Motor neuron (in vitro differentiated cells): Measurements from ENCODE around the gene TNFAIP3. TPM values are rescaled to one million over a fixed set of nuclear protein-coding genes. Genes with fewer than 3 reads are reported as not detected.

Experiments
- ATAC-seq, 8 experiments: fragments of 200-7000 bp; cut with Tn5 transposase; replicated peaks in 6 of 8; 2 replicates each; pipeline ENCODE4 v1.8.0; 2021; ENCODE audit warnings: mild to moderate bottlenecking in 8 of 8, moderate library complexity in 8 of 8
- H3K27ac ChIP-seq, 2 donors: fragments of 250-450 bp; sonication (Bioruptor Pico); 2 replicates each; pipeline ENCODE4 v1.9.0; 2021; ENCODE audit warnings: antibody characterized with exemption in 2 of 2, mild to moderate bottlenecking in 2 of 2, moderate library complexity in 1 of 2
- H3K4me1 ChIP-seq, 2 donors: fragments of 250-450 bp; sonication (Bioruptor Pico); replicated peaks in 1 of 2; 2 replicates each; pipeline ENCODE4 v1.6.1; 2021; ENCODE audit warnings: antibody characterized with exemption in 2 of 2, mild to moderate bottlenecking in 2 of 2, moderate library complexity in 1 of 2
- H3K4me3 ChIP-seq, 5 donors: fragments of 250-450 bp; sonication (Bioruptor Pico); 2 replicates each; pipeline ENCODE4 v1.9.0; 2021; ENCODE audit warnings: antibody characterized with exemption in 5 of 5, mild to moderate bottlenecking in 5 of 5, moderate library complexity in 4 of 5
- WGBS, 10 experiments: fragments of 450-650 bp; shearing (Covaris generic); methylation state at CpG; one replicate each; pipeline ENCODE4 v1.0.0; 2022; 5-methylcytosine and 5-hydroxymethylcytosine counted together
- in situ Hi-C, 9 experiments: fragments of 400-800 bp; cut with MboI; loops; one replicate each; pipeline ENCODE4 v1.15.0; 2021; ENCODE audit warnings: low sequenced_read_pairs in 9 of 9, low pct_unique_long_range_greater_than_20kb in 2 of 9; ENCODE audit not compliant: unreplicated experiment in 9 of 9
- total RNA-seq, 8 experiments: library from RNA; unstranded; fragments of 300-600 nt; gene quantifications; 2 replicates each; pipeline versions ENCODE4 v1.2.3 to v1.2.4, GENCODE V29; 2022

Gene TNFAIP3
- total RNA-seq, 8 experiments from 2014 or later: 2.2 to 10.0 (median 3.9) TPM

DNA sequence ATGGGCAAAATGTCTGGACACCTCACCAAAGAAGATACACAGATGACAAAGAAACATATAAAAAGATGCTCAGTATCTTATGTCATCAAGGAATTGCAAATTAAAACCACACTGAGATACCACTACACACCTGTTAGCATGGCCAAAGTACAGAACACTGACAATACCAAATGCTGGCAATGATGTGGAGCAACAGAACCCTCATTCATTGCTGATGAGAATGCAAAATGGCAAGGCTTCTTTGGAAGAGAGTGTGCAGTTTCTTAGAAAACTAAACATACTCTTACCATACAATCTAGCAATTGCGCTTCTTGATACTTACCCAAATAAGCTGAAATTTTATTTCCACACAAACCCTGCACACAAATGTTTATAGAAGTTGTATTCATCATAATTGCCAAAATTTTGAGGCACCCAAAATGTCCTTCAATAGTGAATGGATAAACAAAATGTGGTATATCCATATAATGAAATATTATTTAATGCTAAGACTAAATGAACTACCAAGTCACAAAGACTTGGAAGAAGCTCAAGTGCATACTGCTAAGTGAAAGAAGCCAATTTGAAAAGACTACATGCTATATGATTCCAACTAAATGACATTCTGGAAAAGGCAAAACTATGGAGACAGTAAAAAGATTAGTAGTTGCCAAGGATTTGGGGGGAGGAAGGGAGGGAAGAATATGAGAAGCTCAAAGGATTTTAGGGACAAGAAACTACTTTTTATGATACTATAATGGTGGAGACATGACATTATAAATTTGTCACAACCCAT is 50.7 kb downstream of the TNFAIP3 start:
- 71 to 100% (median 100%) methylated on average over 1 of the region's 1 CpG; no CpG with 5 or more reads in 4 of the 10 experiments for WGBS, 10 experiments
- in situ Hi-C loops: no loop called here
- no peak for ATAC-seq
- no peak overlapping the region for H3K27ac ChIP-seq
- no peaks in the 10 kb centered on the region for H3K4me1 ChIP-seq
- no peak overlapping the region for H3K4me3 ChIP-seq

DNA sequence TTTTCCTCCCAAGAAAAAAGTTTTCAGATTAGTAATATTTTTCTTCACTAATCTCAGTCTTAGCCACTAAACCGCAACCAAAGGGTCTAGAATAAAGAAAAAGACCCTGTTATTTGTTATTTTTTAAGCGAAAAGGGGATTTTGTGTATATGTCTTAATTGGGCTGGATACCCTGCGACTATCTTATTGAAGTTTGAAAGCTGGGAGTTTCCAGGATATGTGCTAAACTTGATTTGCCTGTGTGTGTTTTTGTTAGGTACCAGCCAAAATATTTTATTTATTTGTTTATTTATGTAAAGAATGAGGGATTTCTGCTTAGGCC is 52.4 kb downstream of the TNFAIP3 start:
- in situ Hi-C loops: no loop called here
- no peak overlapping the region for H3K27ac ChIP-seq
- no peaks in the 10 kb centered on the region for H3K4me1 ChIP-seq
- 43 to 90% (median 85%) methylated on average over 1 to 3 of the region's 3 CpGs; no CpG with 5 or more reads in 1 of the 10 experiments for WGBS, 10 experiments
- H3K4me3 ChIP-seq: no peak overlapping the region
- no peak for ATAC-seq

DNA sequence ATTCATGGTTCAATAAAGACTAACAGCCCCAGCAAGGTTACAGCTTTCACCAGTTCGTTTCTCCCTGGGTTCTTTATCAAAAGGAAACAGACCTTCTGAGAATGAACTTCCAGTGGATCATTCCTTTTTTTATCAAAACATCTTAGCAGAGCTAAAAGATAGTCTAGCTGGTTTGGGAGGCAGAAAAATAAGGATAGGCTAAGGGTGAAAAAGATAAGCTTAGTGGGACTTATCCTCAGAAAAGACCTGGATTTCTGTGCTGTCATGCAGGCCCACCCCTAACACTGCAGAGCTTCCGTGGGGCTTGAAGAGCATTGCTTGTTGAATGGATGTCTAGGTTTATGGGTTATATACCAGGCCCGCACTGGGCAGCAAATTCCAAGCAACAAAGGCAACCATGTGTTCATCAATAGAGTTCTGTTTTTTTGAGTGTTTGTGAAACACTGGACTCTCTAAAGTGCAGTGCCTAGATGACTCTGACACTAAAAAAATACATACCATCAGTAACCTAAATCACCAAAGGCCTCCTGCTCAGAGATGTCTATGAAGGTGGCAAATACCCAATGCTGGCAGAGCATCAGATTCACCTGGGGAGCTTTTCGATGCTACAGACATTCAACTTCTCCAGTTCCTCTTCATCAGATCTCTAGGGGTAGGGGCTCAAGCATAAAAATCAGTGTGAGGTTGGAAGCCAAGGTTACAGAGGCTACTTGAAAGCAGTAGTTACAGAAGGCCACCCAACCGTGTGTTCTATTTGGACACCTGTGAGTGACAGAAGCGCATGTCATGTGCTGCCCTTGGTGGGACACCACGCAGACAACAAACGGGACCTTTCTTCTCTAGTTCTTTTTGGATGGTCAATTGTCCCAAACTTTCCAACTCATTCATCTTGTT is 53.0 kb downstream of the TNFAIP3 start:
- 49 to 90% (median 81%) methylated on average over 2 to 7 of the region's 8 CpGs; no CpG with 5 or more reads in 2 of the 10 experiments for WGBS, 10 experiments
- in situ Hi-C loops: no loop called here

DNA sequence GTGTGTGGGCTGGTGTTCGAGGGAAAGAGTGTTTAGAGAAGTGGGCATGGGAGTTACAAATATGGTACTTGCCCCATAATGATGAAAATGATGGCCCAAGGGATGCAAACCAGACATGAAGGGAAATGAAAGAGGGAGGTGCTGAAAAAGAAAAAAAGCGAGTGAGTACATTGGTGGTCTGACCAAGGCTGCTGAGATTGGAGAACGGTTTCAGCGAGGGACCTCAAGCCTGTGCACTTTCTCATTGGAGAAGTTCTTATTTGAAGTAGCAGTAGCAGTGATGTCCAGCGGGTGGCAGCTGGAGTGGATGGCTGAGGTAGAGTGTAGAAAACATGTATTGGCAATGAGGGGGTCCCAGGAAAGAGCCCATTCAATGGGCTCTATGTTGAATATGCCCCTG is 54.8 kb downstream of the TNFAIP3 start:
- 33 to 100% (median 94%) methylated on average over 1 to 5 of the region's 5 CpGs; no CpG with 5 or more reads in 1 of the 10 experiments for WGBS, 10 experiments
- in situ Hi-C loops: no loop called here
- H3K4me3 ChIP-seq: no peak overlapping the region
- H3K4me1 ChIP-seq: no peaks in the 10 kb centered on the region
- no peak overlapping the region for H3K27ac ChIP-seq
- ATAC-seq: no peak

More for the DNA sequence above, 53.0 kb downstream of the TNFAIP3 start:
- H3K4me3 ChIP-seq: no peak overlapping the region
- ATAC-seq: no peak
- no peaks in the 10 kb centered on the region for H3K4me1 ChIP-seq
- no peak overlapping the region for H3K27ac ChIP-seq

DNA sequence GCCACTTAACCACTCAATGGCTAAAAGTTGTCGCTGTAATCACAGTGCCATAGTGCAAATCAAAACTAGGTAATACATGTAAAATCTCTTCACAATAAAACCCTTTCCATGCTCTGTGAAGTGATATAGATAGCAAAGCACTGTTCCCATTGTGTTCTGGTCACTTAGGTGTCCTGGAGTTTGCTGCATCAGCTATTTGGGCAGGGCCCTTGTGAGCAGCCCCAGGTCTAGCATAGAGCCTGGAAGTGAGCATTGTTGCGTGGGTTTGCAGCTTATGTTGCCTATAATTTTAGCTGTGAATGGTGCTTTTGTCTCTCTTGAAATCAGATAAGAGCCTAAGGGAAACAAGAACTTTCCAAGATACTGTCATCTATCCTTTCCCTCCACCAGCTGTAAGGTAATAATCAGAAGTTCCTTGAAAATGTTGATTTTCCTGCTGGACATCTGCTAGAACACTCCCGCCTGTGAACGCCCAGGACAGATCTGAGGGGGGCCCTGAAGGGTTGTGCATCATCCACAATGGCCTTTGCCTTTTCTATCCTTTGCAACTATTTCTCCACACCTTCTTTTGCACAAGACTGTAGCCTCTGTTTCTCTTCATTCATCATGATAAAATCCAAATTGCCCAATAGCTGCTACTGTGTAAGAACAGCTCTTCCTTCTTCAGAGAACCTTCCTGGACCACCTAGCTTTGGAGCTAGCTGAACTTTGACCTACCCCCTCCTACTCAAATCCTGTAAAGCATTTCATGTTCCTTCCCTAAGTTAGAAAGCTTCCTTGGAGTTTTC is 57.0 kb downstream of the TNFAIP3 start:
- Histone ChIP-seq H3K4me3 (no peak overlapping the region), H3K4me1 (no peaks in the 10 kb centered on the region), H3K27ac (no peak overlapping the region)
- 60 to 100% (median 92%) methylated on average over 1 to 4 of the region's 4 CpGs; no CpG with 5 or more reads in 2 of the 10 experiments for WGBS, 10 experiments
- in situ Hi-C loops: no loop called here
- ATAC-seq: peak in 1 of 8 experiments; percentile 63

DNA sequence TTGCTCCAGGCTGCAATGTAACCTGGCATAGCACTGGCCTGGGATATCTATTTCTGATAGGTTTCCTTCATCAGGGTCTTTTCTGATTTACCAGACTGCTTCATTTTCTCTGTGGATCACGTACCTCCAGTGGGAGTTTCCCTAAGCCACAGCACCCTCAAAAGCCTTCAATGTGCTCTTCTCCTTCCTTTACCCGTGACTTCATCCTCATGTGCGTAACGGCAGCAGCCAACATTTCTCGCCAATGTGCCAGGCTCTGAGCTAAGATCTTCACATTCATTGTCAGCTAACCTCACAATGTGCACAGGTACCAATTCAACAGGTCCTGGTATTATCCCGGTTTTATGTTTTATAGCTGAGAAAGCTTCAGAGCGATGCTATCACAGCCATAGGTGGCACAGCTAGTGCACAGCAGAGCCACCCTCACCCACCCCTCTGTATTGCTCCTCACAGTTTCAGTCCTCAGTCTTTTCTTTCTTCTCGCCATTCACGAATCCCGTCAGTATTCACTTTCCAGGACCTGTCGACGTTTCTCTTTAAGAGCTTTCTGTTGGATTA is 58.2 kb downstream of the TNFAIP3 start:
- no peak for ATAC-seq
- H3K4me3 ChIP-seq: no peak overlapping the region
- H3K4me1 ChIP-seq: no peaks in the 10 kb centered on the region
- in situ Hi-C loops: loop anchor here in 4 of 9 experiments (25.0 kb wide), 1 partner anchor 213 kb away; no protein-coding TSS in a partner anchor
- 80 to 100% (median 94%) methylated on average over 1 to 12 of the region's 12 CpGs for WGBS, 10 experiments
- no peak overlapping the region for H3K27ac ChIP-seq

DNA sequence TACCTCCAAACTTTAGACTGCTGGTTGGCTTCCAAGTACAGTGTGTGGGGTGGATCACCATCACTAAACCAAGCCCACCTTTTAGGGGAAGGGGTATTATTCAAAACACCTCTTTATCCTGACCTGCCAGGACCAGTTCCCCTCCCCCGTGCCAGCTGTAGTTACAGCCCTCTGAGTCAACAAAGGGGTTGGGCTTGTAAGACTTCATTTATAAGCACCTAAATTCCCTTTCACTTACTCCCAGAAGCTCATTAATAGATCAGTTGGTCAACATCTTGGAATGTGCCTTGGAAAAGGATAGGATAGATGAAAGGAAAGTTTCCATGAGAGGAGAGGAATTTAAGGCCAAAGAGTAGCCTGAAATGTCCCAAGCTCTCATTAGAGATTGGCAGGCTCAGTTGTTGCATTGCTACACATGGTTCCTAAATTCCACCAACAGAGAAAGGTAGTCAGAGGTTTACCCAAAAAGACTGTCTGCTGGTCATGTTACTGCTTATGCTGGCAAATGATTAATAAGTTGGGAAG is 59.2 kb downstream of the TNFAIP3 start:
- H3K27ac ChIP-seq: no peak overlapping the region
- in situ Hi-C loops: loop anchor here in 4 of 9 experiments (25.0 kb wide), 1 partner anchor 214 kb away; no protein-coding TSS in a partner anchor
- H3K4me1 ChIP-seq: no peaks in the 10 kb centered on the region
- peak in 2 of 8 experiments; percentile 74 to 93 for ATAC-seq
- H3K4me3 ChIP-seq: no peak overlapping the region
- 20 to 71% (median 33%) methylated on average over 1 of the region's 1 CpG; no CpG with 5 or more reads in 7 of the 10 experiments for WGBS, 10 experiments

DNA sequence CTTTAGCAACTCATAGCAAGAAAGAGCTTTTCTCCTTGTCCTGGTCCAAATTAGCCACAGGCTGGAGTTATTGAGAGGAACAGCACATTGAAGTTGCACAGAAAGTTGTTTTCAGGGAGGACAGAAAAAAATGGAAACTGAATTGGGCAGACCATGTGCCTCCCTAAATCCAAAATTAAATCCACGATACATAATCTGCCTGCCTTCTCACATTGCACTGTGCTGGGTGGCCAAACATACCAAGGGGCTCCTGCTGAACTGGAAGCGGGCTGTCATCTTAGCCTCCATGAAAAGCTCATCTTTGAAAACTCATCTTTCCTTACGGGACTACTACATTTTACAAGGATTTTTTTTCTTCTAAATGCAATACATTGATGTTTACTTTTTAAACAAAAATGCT is 59.9 kb downstream of the TNFAIP3 start:
- WGBS, 10 experiments: 83 to 100% (median 100%) methylated on average over 1 to 3 of the region's 3 CpGs; no CpG with 5 or more reads in 3 of the 10 experiments
- H3K4me3 ChIP-seq: no peak overlapping the region
- in situ Hi-C loops: loop anchor here in 4 of 9 experiments (25.0 kb wide), 1 partner anchor 215 kb away; no protein-coding TSS in a partner anchor
- H3K27ac ChIP-seq: no peak overlapping the region
- ATAC-seq: no peak
- H3K4me1 ChIP-seq: no peaks in the 10 kb centered on the region

DNA sequence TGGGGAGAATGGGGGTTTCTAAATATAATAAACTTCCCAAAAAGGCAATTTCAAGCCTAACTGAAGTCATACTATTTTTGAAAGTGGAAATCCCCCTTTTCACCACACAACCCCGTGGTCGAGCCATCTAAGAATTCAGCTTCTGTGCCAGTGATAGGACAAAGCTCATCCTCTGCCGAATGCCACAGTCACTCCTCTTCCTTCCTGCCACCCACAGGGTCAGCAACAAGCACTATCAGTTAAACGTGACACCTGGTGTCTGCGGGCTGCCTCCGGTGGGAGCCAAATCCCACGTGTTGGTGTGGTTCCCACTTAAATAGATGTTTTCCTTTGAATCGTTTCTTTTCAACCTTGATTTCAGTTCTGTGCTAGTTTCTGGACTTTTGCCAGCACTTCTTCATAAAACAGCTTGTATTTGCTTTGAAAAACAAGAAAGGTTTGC is 60.7 kb downstream of the TNFAIP3 start:
- Histone ChIP-seq H3K4me1 (no peaks in the 10 kb centered on the region), H3K4me3 (no peak overlapping the region), H3K27ac (no peak overlapping the region)
- in situ Hi-C loops: loop anchor here in 4 of 9 experiments (25.0 kb wide), 1 partner anchor 215 kb away; no protein-coding TSS in a partner anchor
- no peak for ATAC-seq
- 49 to 80% (median 65%) methylated on average over 1 to 8 of the region's 8 CpGs; no CpG with 5 or more reads in 2 of the 10 experiments for WGBS, 10 experiments

DNA sequence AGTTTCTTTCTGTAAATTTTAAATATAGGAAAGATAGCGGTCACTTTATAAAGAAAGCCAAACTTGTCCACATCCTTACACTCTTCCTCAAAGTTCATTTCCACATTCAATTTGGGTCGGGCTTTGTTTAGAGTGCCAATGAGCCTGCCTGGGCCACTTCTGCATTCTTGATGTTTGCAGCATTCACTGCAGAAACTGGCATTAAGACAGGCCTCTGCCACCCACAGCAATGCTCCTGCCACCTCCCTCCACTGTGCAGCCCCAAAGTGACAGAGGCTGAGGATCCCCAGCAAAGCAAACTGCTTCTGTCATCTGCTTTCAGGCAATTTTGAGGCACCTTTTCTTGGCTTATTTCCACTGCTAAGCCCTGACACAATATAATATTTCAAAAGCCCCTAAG is 61.2 kb downstream of the TNFAIP3 start:
- no peak overlapping the region for H3K4me3 ChIP-seq
- in situ Hi-C loops: loop anchor here in 4 of 9 experiments (25.0 kb wide), 1 partner anchor 216 kb away; no protein-coding TSS in a partner anchor
- WGBS, 10 experiments: 11 to 100% (median 90%) methylated on average over 1 to 2 of the region's 2 CpGs; no CpG with 5 or more reads in 3 of the 10 experiments
- ATAC-seq: no peak
- no peaks in the 10 kb centered on the region for H3K4me1 ChIP-seq
- no peak overlapping the region for H3K27ac ChIP-seq

DNA sequence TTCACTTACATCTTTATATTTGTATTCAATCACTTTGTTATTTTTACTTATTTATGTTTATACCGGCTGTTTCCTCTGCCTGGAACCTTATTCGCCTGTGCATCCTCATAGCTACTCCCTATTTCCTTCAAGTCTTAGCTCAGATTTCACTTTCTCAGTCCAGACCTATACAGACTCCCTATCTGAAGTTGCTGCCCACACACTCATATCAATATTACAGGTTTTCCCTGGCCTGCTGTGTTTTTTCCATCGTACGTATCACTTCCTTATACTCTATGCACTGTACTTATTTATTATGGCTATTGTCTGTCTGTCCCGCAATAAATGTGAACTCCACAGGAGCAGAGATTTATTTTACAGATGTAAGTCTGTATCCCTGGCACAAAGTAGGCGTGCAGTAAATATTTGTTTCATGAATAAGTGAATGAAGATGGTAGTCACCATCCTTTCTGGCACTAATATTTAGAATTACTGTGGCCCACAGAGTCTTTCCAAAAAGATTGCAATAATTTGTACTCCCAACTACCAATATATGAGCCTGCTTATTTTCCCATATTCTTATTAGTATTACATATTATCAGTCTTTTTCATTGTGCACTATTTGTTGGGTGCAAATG is 64.9 kb downstream of the TNFAIP3 start:
- no peak for ATAC-seq
- Histone ChIP-seq H3K27ac (no peak overlapping the region), H3K4me3 (no peak overlapping the region), H3K4me1 (no peaks in the 10 kb centered on the region)
- 57 to 100% (median 89%) methylated on average over 1 to 6 of the region's 6 CpGs for WGBS, 10 experiments
- in situ Hi-C loops: loop anchor here in 4 of 9 experiments (25.0 kb wide), 1 partner anchor 220 kb away; no protein-coding TSS in a partner anchor
